ENCODE data around the gene WDR18.

WDR18 gene

GRCh38 chr19:1001538-1002166, 17.5 kb downstream of the WDR18 start:
- no peak for FAIRE-seq
- DNase-seq (ENCODE audit: insufficient read length, low spot score): peak; percentile 81
- peak; percentile 74 for TF ChIP-seq CTCF (IDR thresholded peaks at IDR 0.05; ENCODE audit: insufficient read depth, missing control alignments)

- TF ChIP-seq CTCF (IDR thresholded peaks at IDR 0.05; ENCODE audit: insufficient read depth, missing control alignments): no peak
- DNase-seq (ENCODE audit: insufficient read length, low spot score) (no peak), FAIRE-seq (no peak)
Measured at GRCh38 chr19:1002600-1002999, 18.5 kb downstream of the WDR18 start.

GRCh38 chr19:1003283-1003682, 19.1 kb downstream of the WDR18 start:
- FAIRE-seq: no peak
- no peak for DNase-seq (ENCODE audit: insufficient read length, low spot score)
- TF ChIP-seq CTCF (IDR thresholded peaks at IDR 0.05; ENCODE audit: insufficient read depth, missing control alignments): no peak

GRCh38 chr19:1004204-1004802, 20.2 kb downstream of the WDR18 start:
- TF ChIP-seq CTCF (IDR thresholded peaks at IDR 0.05; ENCODE audit: insufficient read depth, missing control alignments): no peak
- no peak for FAIRE-seq
- DNase-seq (ENCODE audit: insufficient read length, low spot score): no peak

- no peak for FAIRE-seq
- no peak for TF ChIP-seq CTCF (IDR thresholded peaks at IDR 0.05; ENCODE audit: insufficient read depth, missing control alignments)
- DNase-seq (ENCODE audit: insufficient read length, low spot score): no peak
Measured at GRCh38 chr19:1004803-1005664, 20.9 kb downstream of the WDR18 start.

- FAIRE-seq: no peak
- no peak for TF ChIP-seq CTCF (IDR thresholded peaks at IDR 0.05; ENCODE audit: insufficient read depth, missing control alignments)
- DNase-seq (ENCODE audit: insufficient read length, low spot score): no peak
Measured at GRCh38 chr19:1006711-1007398, 22.7 kb downstream of the WDR18 start.
